OCI-LY3 (cell line): Measurements from ENCODE around the gene HAX1.

Source experiments
- H2AFZ ChIP-seq: fragments of 200-600, 300-600 bp; shearing (Covaris generic); 2 replicates; pipeline ENCODE4 v1.6.0; 2014; ENCODE audit warnings: antibody characterized with exemption, low read depth, low read length
- H3K27ac ChIP-seq: fragments of 200-600, 300-600 bp; sonication (generic); 2 replicates; pipeline ENCODE4 v1.5.1; 2014; ENCODE audit warnings: mild to moderate bottlenecking, low read length, moderate library complexity, mixed read lengths
- H3K27me3 ChIP-seq: fragments of 200-600, 300-600 bp; sonication (generic); 2 replicates; pipeline ENCODE4 v1.6.1; 2014; ENCODE audit warnings: low read depth, low read length, mixed read lengths
- H3K36me3 ChIP-seq: fragments of 200-600, 300-600 bp; sonication (generic); replicated peaks from 2 replicates; pipeline ENCODE3; 2014; ENCODE audit warnings: low read depth, low read length, mixed read lengths
- H3K4me1 ChIP-seq: fragments of 300-600, 200-600 bp; sonication (generic); 2 replicates; pipeline ENCODE4 v1.6.1; 2014; ENCODE audit warnings: low read length, mixed read lengths
- H3K4me2 ChIP-seq: fragments of 200-600, 300-600 bp; sonication (generic); 2 replicates; pipeline ENCODE4 v1.6.1; 2014; ENCODE audit warnings: low read length, mixed read lengths
- H3K4me3 ChIP-seq: fragments of 300-600, 200-600 bp; sonication (generic); 2 replicates; pipeline ENCODE4 v1.5.1; 2014; ENCODE audit warnings: antibody characterized with exemption, mild to moderate bottlenecking, low read length, moderate library complexity
- H3K79me2 ChIP-seq: fragments of 300-600, 200-600 bp; shearing (Covaris generic); 2 replicates; pipeline ENCODE4 v1.6.1; 2014; ENCODE audit warnings: mild to moderate bottlenecking, low read length, mixed read lengths
- H3K9ac ChIP-seq: fragments of 300-600, 200-600 bp; shearing (Covaris generic); 2 replicates; pipeline ENCODE4 v1.6.0; 2014; ENCODE audit warnings: mild to moderate bottlenecking, low read length, moderate library complexity
- H3K9me3 ChIP-seq: fragments of 200-600, 300-600 bp; shearing (Covaris generic); 2 replicates; pipeline ENCODE4 v1.6.1; 2014; ENCODE audit warnings: low read length, mixed read lengths; ENCODE audit not compliant: insufficient read depth
- H4K20me1 ChIP-seq: fragments of 200-600, 300-600 bp; sonication (generic); 2 replicates; pipeline ENCODE4 v1.6.1; 2016; ENCODE audit warnings: low read length, mixed read lengths; ENCODE audit not compliant: insufficient read depth
- EZH2phosphoT487 ChIP-seq: fragments of 200-600 bp; shearing (Covaris generic); IDR thresholded peaks from 2 replicates; pipeline ENCODE4 v1.6.1; 2018; ENCODE audit warnings: antibody characterized with exemption, mixed run types, low read depth
- TF ChIP-seq, protein P1 (sequence below): fragments of 200-600, 300-600 bp; sonication (generic); IDR thresholded peaks from 2 replicates; pipeline ENCODE4 v1.5.1; 2014; ENCODE audit warnings: antibody characterized with exemption, low read length, low read depth

Gene HAX1

GRCh38 chr1:154258784-154259183, 13.6 kb upstream of the HAX1 start:
- Histone ChIP-seq H3K9me3 (no peaks in the 10 kb centered on the region), H4K20me1 (no peaks in the 10 kb centered on the region), H3K36me3 (peaks cover 98% of the 10 kb centered on the region), H3K9ac (no peak overlapping the region), H3K4me1 (no peaks in the 10 kb centered on the region), H2AFZ (no peak overlapping the region), H3K4me3 (no peak overlapping the region), H3K27me3 (no peaks in the 10 kb centered on the region), H3K27ac (no peak overlapping the region), H3K4me2 (no peak overlapping the region), H3K79me2 (peaks cover 8% of the 10 kb centered on the region; the same call in 1 of the 2 replicates)
- TF ChIP-seq EZH2phosphoT487: no peak
- TF ChIP-seq, protein P1, sequence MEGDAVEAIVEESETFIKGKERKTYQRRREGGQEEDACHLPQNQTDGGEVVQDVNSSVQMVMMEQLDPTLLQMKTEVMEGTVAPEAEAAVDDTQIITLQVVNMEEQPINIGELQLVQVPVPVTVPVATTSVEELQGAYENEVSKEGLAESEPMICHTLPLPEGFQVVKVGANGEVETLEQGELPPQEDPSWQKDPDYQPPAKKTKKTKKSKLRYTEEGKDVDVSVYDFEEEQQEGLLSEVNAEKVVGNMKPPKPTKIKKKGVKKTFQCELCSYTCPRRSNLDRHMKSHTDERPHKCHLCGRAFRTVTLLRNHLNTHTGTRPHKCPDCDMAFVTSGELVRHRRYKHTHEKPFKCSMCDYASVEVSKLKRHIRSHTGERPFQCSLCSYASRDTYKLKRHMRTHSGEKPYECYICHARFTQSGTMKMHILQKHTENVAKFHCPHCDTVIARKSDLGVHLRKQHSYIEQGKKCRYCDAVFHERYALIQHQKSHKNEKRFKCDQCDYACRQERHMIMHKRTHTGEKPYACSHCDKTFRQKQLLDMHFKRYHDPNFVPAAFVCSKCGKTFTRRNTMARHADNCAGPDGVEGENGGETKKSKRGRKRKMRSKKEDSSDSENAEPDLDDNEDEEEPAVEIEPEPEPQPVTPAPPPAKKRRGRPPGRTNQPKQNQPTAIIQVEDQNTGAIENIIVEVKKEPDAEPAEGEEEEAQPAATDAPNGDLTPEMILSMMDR: no peak

- peaks cover 97% of the 10 kb centered on the region for H3K36me3 ChIP-seq
- no peaks in the 10 kb centered on the region for H4K20me1 ChIP-seq
- H2AFZ ChIP-seq: no peak overlapping the region
- H3K79me2 ChIP-seq: peaks cover 14% of the 10 kb centered on the region; the same call in 1 of the 2 replicates
- no peaks in the 10 kb centered on the region for H3K4me1 ChIP-seq
- no peak overlapping the region for H3K4me2 ChIP-seq
- no peak overlapping the region for H3K27ac ChIP-seq
- H3K9ac ChIP-seq: no peak overlapping the region
- no peaks in the 10 kb centered on the region for H3K27me3 ChIP-seq
- H3K4me3 ChIP-seq: no peak overlapping the region
- no peak for TF ChIP-seq EZH2phosphoT487
- TF ChIP-seq, protein P1: no peak
- no peaks in the 10 kb centered on the region for H3K9me3 ChIP-seq
These were observed 12.3 kb upstream of the HAX1 start for GRCh38 chr1:154260127-154260526.

- Histone ChIP-seq H3K79me2 (peaks cover 14% of the 10 kb centered on the region; the same call in 1 of the 2 replicates), H2AFZ (no peak overlapping the region), H3K36me3 (peaks cover 75% of the 10 kb centered on the region), H3K27me3 (no peaks in the 10 kb centered on the region), H3K4me1 (peaks cover 14% of the 10 kb centered on the region), H3K4me2 (no peak overlapping the region), H4K20me1 (no peaks in the 10 kb centered on the region), H3K4me3 (no peak overlapping the region), H3K27ac (no peak overlapping the region), H3K9ac (no peak overlapping the region), H3K9me3 (no peaks in the 10 kb centered on the region)
- TF ChIP-seq, protein P1: no peak
- no peak for TF ChIP-seq EZH2phosphoT487
These were observed 8.7 kb upstream of the HAX1 start for GRCh38 chr1:154263465-154264332.

GRCh38 chr1:154264454-154264853, 8.0 kb upstream of the HAX1 start:
- Histone ChIP-seq H3K4me2 (no peak overlapping the region), H3K9me3 (no peaks in the 10 kb centered on the region), H3K27ac (no peak overlapping the region), H3K4me3 (no peak overlapping the region), H3K4me1 (peaks cover 15% of the 10 kb centered on the region), H3K9ac (no peak overlapping the region), H2AFZ (no peak overlapping the region), H3K36me3 (peaks cover 76% of the 10 kb centered on the region), H3K27me3 (no peaks in the 10 kb centered on the region), H3K79me2 (peaks cover 14% of the 10 kb centered on the region; the same call in 1 of the 2 replicates), H4K20me1 (no peaks in the 10 kb centered on the region)
- TF ChIP-seq, protein P1: no peak
- TF ChIP-seq EZH2phosphoT487: no peak
